T-helper 22 cell (primary cell): ENCODE data around the gene RIPOR3.
"Not testable (repeated sequence)": the region's sequence is repeated elsewhere in the genome, so short reads cannot be mapped to it uniquely, and the experiment has no call there.

Experiments
- DNase-seq: peaks from one replicate; pipeline ENCODE4 v3.0.0-alpha.2; 2020; ENCODE audit warnings: low read depth

Gene RIPOR3

GRCh38 chr20:50632701-50633100 lies 58.6 kb downstream of the RIPOR3 start:
- DNase-seq = no peak

- no peak for DNase-seq
Measured at GRCh38 chr20:50632236-50632635, 59.1 kb downstream of the RIPOR3 start.

GRCh38 chr20:50630578-50631263 lies 60.6 kb downstream of the RIPOR3 start:
- no peak for DNase-seq

GRCh38 chr20:50629670-50630045 lies 61.7 kb downstream of the RIPOR3 start:
- no peak for DNase-seq

GRCh38 chr20:50628853-50629669 lies 62.3 kb downstream of the RIPOR3 start:
- DNase-seq = no peak

GRCh38 chr20:50628332-50628731 lies 63.0 kb downstream of the RIPOR3 start:
- DNase-seq = no peak

GRCh38 chr20:50627747-50628146 lies 63.6 kb downstream of the RIPOR3 start:
- no peak for DNase-seq

- no peak for DNase-seq
Measured at GRCh38 chr20:50625986-50626677, 65.2 kb downstream of the RIPOR3 start.

GRCh38 chr20:50624351-50625016 lies 66.9 kb downstream of the RIPOR3 start:
- no peak for DNase-seq

- DNase-seq = no peak
Measured at GRCh38 chr20:50621068-50621665, 70.2 kb downstream of the RIPOR3 start.

- DNase-seq = not testable (repeated sequence)
Measured at GRCh38 chr20:50620459-50620858, 70.9 kb downstream of the RIPOR3 start.

- DNase-seq = no peak
Measured at GRCh38 chr20:50618537-50618936, 72.8 kb downstream of the RIPOR3 start.

GRCh38 chr20:50617022-50617421 lies 74.3 kb downstream of the RIPOR3 start:
- no peak for DNase-seq

GRCh38 chr20:50615407-50615806 lies 75.9 kb downstream of the RIPOR3 start:
- no peak for DNase-seq

- no peak for DNase-seq
Measured at GRCh38 chr20:50613438-50614169, 77.7 kb downstream of the RIPOR3 start.

GRCh38 chr20:50611128-50611810 lies 80.1 kb downstream of the RIPOR3 start:
- no peak for DNase-seq

GRCh38 chr20:50610212-50610718 lies 81.1 kb downstream of the RIPOR3 start:
- DNase-seq = no peak

- no peak for DNase-seq
Measured at GRCh38 chr20:50609438-50609989, 81.8 kb downstream of the RIPOR3 start.

GRCh38 chr20:50608750-50609104 lies 82.6 kb downstream of the RIPOR3 start:
- DNase-seq = no peak
